ELR (cell line): Measurements from ENCODE around the gene MRPL24.

Source experiments
- DNase-seq: peaks from one replicate; pipeline ENCODE4 v3.0.0-alpha.2; 2015; ENCODE audit warnings: low read depth

The MRPL24 gene

DNA sequence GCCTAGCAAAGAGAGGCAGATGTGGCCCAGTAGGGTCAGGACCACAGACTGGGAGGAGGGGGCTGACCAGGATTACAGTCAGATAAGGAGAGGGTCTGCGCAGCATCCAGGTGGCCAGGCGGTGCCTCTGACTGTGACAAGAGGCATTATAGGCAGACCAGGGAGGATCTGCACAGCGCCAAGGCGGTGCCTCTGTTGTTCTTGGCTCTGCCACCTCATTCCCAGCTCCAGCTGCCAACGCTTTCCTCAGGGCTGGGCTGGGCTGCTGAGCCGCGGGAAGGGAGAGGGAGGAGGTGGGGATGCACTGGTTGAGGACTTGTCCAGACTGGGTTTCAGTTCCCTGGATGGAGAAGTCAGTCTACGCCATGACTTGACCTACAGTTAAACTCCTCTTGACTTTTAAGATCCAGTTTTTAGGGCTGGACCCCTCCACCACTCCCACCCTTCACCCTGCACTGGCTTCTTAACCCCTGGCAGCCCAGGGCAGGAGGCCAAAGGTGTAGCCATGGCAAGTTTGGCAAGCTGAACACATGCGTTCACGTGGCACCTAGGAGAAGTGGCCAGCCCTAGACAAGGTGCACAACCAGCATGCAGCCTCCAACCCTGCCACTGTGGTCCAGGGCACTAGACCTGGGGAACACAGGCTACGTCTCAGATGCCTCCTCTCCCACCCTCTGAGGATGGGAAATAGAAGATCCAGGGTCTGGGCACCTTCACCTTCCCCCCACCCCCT lies 31.0 kb downstream of the MRPL24 start:
- peak; percentile 53 for DNase-seq

GRCh38 chr1:156709031-156709430 lies 31.9 kb downstream of the MRPL24 start:
- no peak for DNase-seq

- DNase-seq: no peak
Measured at GRCh38 chr1:156708218-156708661, 32.6 kb downstream of the MRPL24 start.

DNA sequence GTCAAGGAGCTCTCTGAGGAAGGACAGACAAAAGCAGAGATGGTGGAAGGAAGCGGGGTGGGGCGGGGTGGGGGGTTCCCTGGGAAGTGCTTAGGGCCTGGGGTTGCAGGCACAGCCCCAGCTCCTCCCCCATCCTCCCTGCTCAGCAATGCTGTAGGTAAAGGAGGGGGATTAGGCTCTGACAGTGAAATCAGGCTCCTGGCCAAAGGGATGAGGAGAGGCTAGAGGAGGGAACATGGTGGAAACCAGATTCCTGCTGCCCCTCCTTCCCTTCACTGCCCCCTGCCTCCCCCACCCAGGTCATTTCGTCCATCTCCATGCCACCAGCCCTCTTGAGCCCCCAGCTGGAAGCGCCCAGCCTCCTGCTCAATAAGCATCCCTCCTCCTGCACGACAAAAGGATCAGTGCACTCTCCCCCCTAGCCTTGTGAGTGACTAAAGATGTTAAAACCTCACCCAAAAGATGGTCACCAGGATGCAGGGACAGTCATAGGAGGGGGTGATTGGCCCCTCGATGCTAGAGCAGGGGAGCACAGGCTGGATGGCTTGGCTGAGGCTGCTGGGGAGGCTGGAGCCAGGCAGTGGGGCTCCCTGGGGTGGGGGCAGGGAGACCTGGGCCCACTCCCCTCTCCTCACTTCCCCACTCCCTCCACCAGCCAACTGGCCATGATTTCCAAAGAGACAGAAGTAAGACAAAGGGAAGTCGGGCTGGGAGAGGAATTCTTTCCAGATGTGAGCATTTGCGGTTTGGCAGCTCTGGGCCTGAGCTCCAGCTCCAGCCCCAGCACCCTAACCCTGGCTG lies 33.3 kb downstream of the MRPL24 start:
- peak; percentile 51 for DNase-seq

- peak; percentile 34 for DNase-seq
Measured at GRCh38 chr1:156706657-156707416, 34.1 kb downstream of the MRPL24 start.

- peak; percentile 66 for DNase-seq
Measured at GRCh38 chr1:156705918-156706656, 34.8 kb downstream of the MRPL24 start.

GRCh38 chr1:156705321-156705917 lies 35.5 kb downstream of the MRPL24 start, which contains the start of gene CRABP2:
Gene CRABP2, minus strand, starts transcription at chr1:156705583. Its CDS starts 137 bp downstream, at chr1:156705446.
- DNase-seq: peak; percentile 41

DNA sequence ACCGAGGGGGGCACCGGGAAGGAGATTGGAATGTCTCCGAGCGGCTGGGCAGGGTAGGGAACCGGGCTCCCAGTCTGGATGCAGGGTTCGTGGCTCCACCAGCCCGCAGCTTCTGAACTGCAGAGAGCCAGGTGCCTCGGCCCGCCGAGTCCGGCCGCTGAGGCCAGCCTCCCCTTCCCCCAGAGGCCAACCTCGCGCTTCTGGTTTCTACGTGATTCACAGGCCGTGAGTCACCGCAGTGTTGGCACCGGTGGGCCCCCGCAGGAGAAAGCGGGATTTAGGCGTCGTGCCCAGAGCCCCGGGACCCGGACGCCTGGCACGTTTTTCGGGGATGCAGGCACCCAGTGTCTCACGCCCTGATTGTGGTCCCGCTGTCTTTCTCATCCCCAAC lies 36.0 kb downstream of the MRPL24 start:
- DNase-seq: peak; percentile 89

- DNase-seq: no peak
Measured at GRCh38 chr1:156704166-156704711, 36.6 kb downstream of the MRPL24 start.

- no peak for DNase-seq
Measured at GRCh38 chr1:156703741-156704140, 37.1 kb downstream of the MRPL24 start.

- DNase-seq: no peak
Measured at GRCh38 chr1:156703336-156703735, 37.6 kb downstream of the MRPL24 start.

DNA sequence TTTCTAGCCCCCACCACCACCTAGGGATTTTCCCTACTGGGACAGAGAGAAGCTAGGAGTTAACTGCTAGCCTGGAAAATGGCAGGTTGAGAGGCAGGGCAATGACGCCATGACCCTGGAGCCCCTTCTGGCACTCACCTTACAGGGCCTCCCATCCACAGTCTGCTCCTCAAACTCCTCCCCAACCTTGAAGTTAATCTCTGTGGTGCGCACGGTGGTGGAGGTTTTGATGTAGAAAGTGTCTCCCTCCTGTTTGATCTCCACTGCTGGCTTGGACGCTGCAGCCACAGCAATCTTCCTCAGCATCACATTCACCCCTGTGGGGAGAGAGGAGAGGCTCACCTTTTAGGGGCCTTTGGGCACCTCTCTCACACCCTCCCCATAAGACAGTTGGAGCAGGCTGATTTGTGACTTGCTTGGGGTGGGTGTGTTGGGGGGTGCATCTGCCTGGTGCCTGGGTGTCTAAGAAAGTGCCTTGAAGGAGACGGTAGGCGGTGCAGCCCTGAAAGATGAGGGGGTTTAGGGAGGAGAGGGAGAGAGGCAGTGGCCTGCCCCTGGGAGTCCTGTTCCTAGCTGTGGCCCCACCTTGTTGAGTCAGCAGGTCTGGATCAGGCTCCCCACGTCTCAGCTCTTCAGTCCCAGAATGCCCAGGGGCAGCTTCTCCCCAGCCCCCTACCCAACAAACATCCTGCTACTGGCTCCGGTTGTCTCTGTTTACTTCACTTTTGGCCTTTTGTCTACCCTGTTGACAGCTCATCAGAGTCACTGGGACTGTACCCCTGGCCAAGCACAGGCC lies 40.0 kb downstream of the MRPL24 start:
- DNase-seq: no peak

- no peak for DNase-seq
Measured at GRCh38 chr1:156698995-156699394, 41.9 kb downstream of the MRPL24 start.

GRCh38 chr1:156697481-156697880 lies 43.4 kb downstream of the MRPL24 start:
- DNase-seq: no peak

- no peak for DNase-seq
Measured at GRCh38 chr1:156696755-156697154, 44.1 kb downstream of the MRPL24 start.

DNA sequence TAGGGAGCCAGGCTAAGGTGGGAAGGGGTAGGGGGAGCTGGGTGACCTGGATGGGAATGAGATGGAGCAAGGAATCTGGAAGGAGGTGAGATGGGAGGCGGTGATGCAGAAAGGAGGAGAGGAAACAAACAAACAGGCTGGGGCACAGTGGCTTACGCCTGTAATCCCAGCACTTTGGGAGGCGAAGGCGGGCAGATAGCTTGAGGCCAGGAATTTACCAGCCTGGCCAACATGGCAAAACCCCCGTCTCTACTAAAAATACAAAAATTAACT lies 46.3 kb downstream of the MRPL24 start:
- DNase-seq: no peak

DNA sequence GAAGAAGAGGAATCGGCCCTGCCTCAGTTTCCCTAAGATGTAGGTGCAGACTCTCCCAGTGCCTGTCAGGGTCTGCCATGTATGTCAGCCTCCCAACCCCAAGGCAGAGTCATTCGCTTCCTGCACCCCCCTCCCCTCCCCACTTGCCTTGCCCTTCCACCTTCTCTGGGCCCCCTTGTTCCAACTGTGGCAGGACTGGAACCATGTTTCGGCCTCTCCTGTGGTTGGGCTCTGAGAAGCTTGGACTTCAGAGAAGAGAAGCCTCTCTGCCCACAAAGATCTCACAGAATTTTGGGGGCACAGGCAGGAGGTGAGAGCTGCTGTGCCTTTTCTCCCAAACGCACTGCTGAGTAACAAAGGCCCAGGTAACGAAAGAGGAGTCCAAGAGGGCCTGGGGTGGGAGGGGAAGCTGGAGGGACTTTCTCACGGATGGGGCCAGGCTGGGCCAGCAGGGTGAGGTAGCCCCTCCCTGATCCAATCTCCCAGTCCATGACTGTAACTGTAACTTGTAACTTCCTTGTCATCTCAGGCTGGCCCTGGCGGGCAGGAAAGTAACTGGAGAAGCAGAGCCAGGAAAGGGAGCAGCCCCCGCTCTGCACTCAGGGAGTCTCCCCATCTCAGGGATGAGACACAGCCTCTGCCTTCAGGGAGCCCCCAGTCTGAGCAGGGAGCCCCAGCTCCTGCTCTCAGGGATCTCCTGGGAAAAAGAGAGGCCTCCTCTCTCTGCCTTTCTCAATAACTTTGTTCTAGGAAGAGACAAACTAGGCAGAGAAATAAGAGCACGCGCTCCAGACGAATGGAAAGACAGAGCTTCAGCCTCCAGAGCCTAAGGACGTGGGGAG lies 46.8 kb downstream of the MRPL24 start:
- no peak for DNase-seq

DNA sequence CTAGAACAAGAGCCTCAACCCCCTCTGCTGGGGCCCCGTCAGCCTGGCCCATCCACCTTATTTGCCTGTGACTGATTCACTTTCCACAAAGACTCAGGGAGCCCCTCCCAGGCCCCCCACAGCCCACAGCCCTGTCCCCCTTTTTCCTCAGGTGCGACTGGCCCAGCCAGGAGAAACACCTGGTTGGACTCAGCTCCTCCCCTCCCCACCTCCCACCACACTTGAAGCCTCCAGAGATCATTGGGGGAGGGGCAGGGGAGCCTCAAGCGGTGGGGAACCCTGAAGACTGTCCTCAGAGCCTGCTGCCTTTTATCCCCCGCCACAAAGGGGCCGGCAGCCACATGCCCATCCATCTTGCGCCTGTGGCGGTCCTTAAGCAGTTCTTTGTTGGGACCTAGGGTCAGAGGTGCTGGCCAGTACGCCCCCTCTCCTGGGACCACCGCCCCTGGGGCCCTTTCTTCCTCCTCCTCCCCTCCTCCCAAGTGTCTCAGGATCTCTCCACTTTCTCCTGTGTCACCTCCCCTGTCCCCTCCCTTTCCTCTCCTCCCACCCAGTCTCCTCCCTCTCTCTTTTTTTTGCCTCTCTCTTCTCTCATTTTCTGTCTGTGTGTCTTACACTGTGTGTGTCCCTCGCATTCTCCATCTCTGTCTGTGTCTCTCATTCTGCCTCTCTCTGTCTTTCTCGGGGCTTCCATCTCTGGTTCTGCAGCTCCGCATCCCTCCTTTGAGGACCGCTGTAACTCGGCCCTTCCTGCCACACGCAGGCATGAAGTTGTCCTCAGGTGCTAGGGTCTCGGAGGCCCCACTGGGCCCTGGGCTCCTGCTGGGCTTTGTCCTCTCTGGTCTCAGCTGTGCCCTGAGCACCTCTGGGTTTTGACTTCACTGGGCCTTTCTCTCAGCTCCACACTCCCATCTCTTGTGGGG lies 47.7 kb downstream of the MRPL24 start:
- DNase-seq: no peak
